Thoracic aorta (tissue), 2 donors: ENCODE data around the gene TAX1BP3. TPM values are rescaled to one million over a fixed set of nuclear protein-coding genes. Genes with fewer than 3 reads are reported as not detected.

Source experiments
- ATAC-seq: fragments of 150-250 bp; one replicate; pipeline ENCODE4 v1.8.0; 2017; ENCODE audit warnings: low read depth; ENCODE audit not compliant: insufficient number of reproducible peaks, low FRiP score
- DNase-seq: peaks from one replicate; pipeline ENCODE4 v3.0.0-alpha.2; 2020; ENCODE audit warnings: low spot score
- H3K27ac ChIP-seq, 2 donors: fragments of 200-600 bp; sonication (generic); 1 replicate in 1 of 2; 2 replicates in 1 of 2; pipeline ENCODE4 v1.5.1; 2016; ENCODE audit warnings: mild to moderate bottlenecking in 2 of 2, moderate library complexity in 2 of 2
- H3K27me3 ChIP-seq: fragments of 200-600 bp; sonication (generic); replicated peaks from 2 replicates; pipeline ENCODE4 v1.6.0; 2016; ENCODE audit warnings: mild to moderate bottlenecking; ENCODE audit not compliant: insufficient read depth
- H3K36me3 ChIP-seq: fragments of 200-600 bp; sonication (generic); one replicate; pipeline ENCODE4 v1.5.1; 2016
- H3K4me1 ChIP-seq, 2 donors: fragments of 200-600 bp; sonication (generic); 1 replicate in 1 of 2; 2 replicates in 1 of 2; pipeline versions ENCODE4 v1.5.1 to v1.6.0; 2016; ENCODE audit warnings: low read depth in 2 of 2, mild to moderate bottlenecking in 1 of 2; ENCODE audit not compliant: control insufficient read depth in 1 of 2
- H3K4me3 ChIP-seq: fragments of 200-600 bp; sonication (generic); 2 replicates; pipeline ENCODE4 v1.5.1; 2016; ENCODE audit warnings: mild to moderate bottlenecking
- H3K9me3 ChIP-seq: fragments of 200-600 bp; sonication (generic); 2 replicates; pipeline ENCODE4 v1.5.1; 2016
- total RNA-seq, 2 donors: library from RNA; depleted of rRNA; stranded (reverse); fragments of >200 nt; gene quantifications; one replicate each; pipeline versions ENCODE4 v1.1.0 to v1.2.3, GENCODE V29; 2016
- TF ChIP-seq, protein P1 (sequence below): fragments of 200-600 bp; sonication (generic); IDR thresholded peaks from one replicate; pipeline ENCODE4 v1.5.1; 2019; ENCODE audit warnings: antibody characterized with exemption

Gene TAX1BP3
- total RNA-seq, 2 donors from 2014 or later: 127 to 243 TPM

GRCh38 chr17:3672571-3672970, 4.2 kb upstream of the TAX1BP3 start:
- Histone ChIP-seq H3K36me3 (no peaks in the 10 kb centered on the region), H3K9me3 (no peaks in the 10 kb centered on the region), H3K4me1 (peaks cover 9 to 18% of the 10 kb centered on the region in 2 donors), H3K4me3 (no peak overlapping the region), H3K27me3 (no peaks in the 10 kb centered on the region), H3K27ac (no peak overlapping the region)
- TF ChIP-seq, protein P1, sequence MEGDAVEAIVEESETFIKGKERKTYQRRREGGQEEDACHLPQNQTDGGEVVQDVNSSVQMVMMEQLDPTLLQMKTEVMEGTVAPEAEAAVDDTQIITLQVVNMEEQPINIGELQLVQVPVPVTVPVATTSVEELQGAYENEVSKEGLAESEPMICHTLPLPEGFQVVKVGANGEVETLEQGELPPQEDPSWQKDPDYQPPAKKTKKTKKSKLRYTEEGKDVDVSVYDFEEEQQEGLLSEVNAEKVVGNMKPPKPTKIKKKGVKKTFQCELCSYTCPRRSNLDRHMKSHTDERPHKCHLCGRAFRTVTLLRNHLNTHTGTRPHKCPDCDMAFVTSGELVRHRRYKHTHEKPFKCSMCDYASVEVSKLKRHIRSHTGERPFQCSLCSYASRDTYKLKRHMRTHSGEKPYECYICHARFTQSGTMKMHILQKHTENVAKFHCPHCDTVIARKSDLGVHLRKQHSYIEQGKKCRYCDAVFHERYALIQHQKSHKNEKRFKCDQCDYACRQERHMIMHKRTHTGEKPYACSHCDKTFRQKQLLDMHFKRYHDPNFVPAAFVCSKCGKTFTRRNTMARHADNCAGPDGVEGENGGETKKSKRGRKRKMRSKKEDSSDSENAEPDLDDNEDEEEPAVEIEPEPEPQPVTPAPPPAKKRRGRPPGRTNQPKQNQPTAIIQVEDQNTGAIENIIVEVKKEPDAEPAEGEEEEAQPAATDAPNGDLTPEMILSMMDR: no peak
- DNase-seq (no peak), ATAC-seq (no peak)

- Histone ChIP-seq H3K27me3 (no peaks in the 10 kb centered on the region), H3K27ac (no peak overlapping the region), H3K9me3 (no peaks in the 10 kb centered on the region), H3K4me3 (peak overlapping the region; percentile 86), H3K36me3 (peaks cover 3% of the 10 kb centered on the region), H3K4me1 (peaks cover 20 to 41% of the 10 kb centered on the region in 2 donors)
- ATAC-seq (no peak), DNase-seq (no peak)
- TF ChIP-seq, protein P1: no peak
Observed at GRCh38 chr17:3669548-3669947, 1.2 kb upstream of the TAX1BP3 start.

GRCh38 chr17:3669085-3669347, 638 bp upstream of the TAX1BP3 start:
- Histone ChIP-seq H3K9me3 (no peaks in the 10 kb centered on the region), H3K27me3 (no peaks in the 10 kb centered on the region), H3K4me1 (peaks cover 20 to 41% of the 10 kb centered on the region in 2 donors), H3K27ac (peak overlapping the region; percentile 80 to 97), H3K4me3 (peak overlapping the region; percentile 86), H3K36me3 (peaks cover 9% of the 10 kb centered on the region)
- no peak for ATAC-seq
- no peak for DNase-seq
- TF ChIP-seq, protein P1: no peak

GRCh38 chr17:3667366-3668278, 756 bp downstream of the TAX1BP3 start:
- Histone ChIP-seq H3K4me3 (peak overlapping the region; percentile 86), H3K4me1 (peaks cover 20 to 41% of the 10 kb centered on the region in 2 donors), H3K36me3 (peaks cover 22% of the 10 kb centered on the region), H3K27ac (peak overlapping the region; percentile 97), H3K9me3 (no peaks in the 10 kb centered on the region), H3K27me3 (no peaks in the 10 kb centered on the region)
- DNase-seq: peak; percentile 48
- TF ChIP-seq, protein P1: no peak
- peak; percentile 72 for ATAC-seq

- TF ChIP-seq, protein P1: no peak
- H3K4me3 ChIP-seq: peak overlapping the region; percentile 86
- peak overlapping the region; percentile 49 to 97 for H3K27ac ChIP-seq
- peaks cover 34% of the 10 kb centered on the region for H3K36me3 ChIP-seq
- H3K9me3 ChIP-seq: no peaks in the 10 kb centered on the region
- no peaks in the 10 kb centered on the region for H3K27me3 ChIP-seq
- H3K4me1 ChIP-seq: peaks cover 20 to 43% of the 10 kb centered on the region in 2 donors
- DNase-seq (no peak), ATAC-seq (no peak)
Observed at GRCh38 chr17:3666516-3666915, 1.9 kb downstream of the TAX1BP3 start.
